HEK293 (cell line): ENCODE results near the gene DTNA.
A peak's percentile ranks its signal among the peaks of the same experiment; 100 is the strongest.

ENCODE experiments used
- CTCF ChIA-PET: fragments of 350-600 bp; formaldehyde crosslinking; extraction: SDS; loops from one replicate; lab custom pipeline; 2021; ENCODE audit warnings: antibody characterized with exemption; lab: Yijun Ruan, JAX
- POLR2A ChIA-PET: fragments of 300-600 bp; formaldehyde crosslinking; extraction: SDS; loops from one replicate; lab custom pipeline; 2020; ENCODE audit warnings: antibody characterized with exemption, inconsistent platforms; lab: Yijun Ruan, JAX
- H3K27ac ChIP-seq: fragments of 200-500 bp; sonication (Bioruptor generic); 2 replicates; pipeline ENCODE4 v1.5.1; 2014; ENCODE audit warnings: low read depth, low read length, control low read depth, inconsistent platforms; ENCODE audit errors: extremely low read depth
- H3K36me3 ChIP-seq, 2 experiments: fragments of 200-500 bp in 1 of 2; sonication (Bioruptor generic) in 1 of 2; 1 replicate in 1 of 2; 2 replicates in 1 of 2; pipeline ENCODE4 v1.5.1; 2014 to 2017; ENCODE audit warnings: inconsistent platforms in 2 of 2, low read length in 2 of 2; ENCODE audit not compliant: control insufficient read depth in 2 of 2, insufficient read depth in 1 of 2
- H3K4me1 ChIP-seq: fragments of 200-500 bp; sonication (Bioruptor generic); 2 replicates; pipeline ENCODE4 v1.5.1; 2014; ENCODE audit warnings: mild to moderate bottlenecking, low read length, inconsistent platforms; ENCODE audit not compliant: control insufficient read depth, insufficient read depth
- H3K4me3 ChIP-seq: 2 replicates; pipeline ENCODE4 v1.5.1; 2011; ENCODE audit warnings: low read depth, mild to moderate bottlenecking, control low read depth, low read length, moderate library complexity
- H3K9me3 ChIP-seq: fragments of 200-500 bp; sonication (Bioruptor generic); 2 replicates; pipeline ENCODE4 v1.5.1; 2014; ENCODE audit warnings: low read depth, low read length, inconsistent platforms; ENCODE audit not compliant: control insufficient read depth, insufficient read depth
- ATF2 ChIP-seq: fragments of 450-650 bp; formaldehyde crosslinking; IDR thresholded peaks from 2 replicates; pipeline ENCODE4 v1.5.1; 2016; ENCODE audit warnings: missing biosample characterization, missing genetic modification characterization, low read depth
- FEZF1 ChIP-seq: fragments of 450-650 bp; formaldehyde crosslinking; IDR thresholded peaks from 2 replicates; pipeline ENCODE4 v1.5.1; 2016; ENCODE audit warnings: missing biosample characterization, missing genetic modification characterization
- KLF16 ChIP-seq: fragments of 450-650 bp; formaldehyde crosslinking; IDR thresholded peaks from 2 replicates; pipeline ENCODE4 v1.5.1; 2017; ENCODE audit warnings: missing biosample characterization, missing genetic modification characterization
- PRDM2 ChIP-seq: fragments of 450-650 bp; formaldehyde crosslinking; IDR thresholded peaks from 2 replicates; pipeline ENCODE4 v1.5.1; 2016; ENCODE audit warnings: missing biosample characterization, missing genetic modification characterization, borderline replicate concordance
- PRDM6 ChIP-seq: fragments of 450-650 bp; formaldehyde crosslinking; IDR thresholded peaks from 2 replicates; pipeline ENCODE4 v1.5.1; 2017; ENCODE audit warnings: missing biosample characterization, missing genetic modification characterization
- REST ChIP-seq: fragments of 450-650 bp; formaldehyde crosslinking; IDR thresholded peaks from 2 replicates; pipeline ENCODE4 v1.5.1; 2016; ENCODE audit warnings: missing biosample characterization, missing genetic modification characterization
- ZBTB1 ChIP-seq: fragments of 450-650 bp; formaldehyde crosslinking; IDR thresholded peaks from 2 replicates; pipeline ENCODE4 v1.5.1; 2016; ENCODE audit warnings: missing biosample characterization, missing genetic modification characterization
- ZBTB8A ChIP-seq: fragments of 450-650 bp; formaldehyde crosslinking; IDR thresholded peaks from 2 replicates; pipeline ENCODE4 v1.5.1; 2016; ENCODE audit warnings: missing biosample characterization, missing genetic modification characterization
- ZFP41 ChIP-seq: fragments of 450-650 bp; formaldehyde crosslinking; IDR thresholded peaks from 2 replicates; pipeline ENCODE4 v1.5.1; 2016; ENCODE audit warnings: missing biosample characterization, missing genetic modification characterization, borderline replicate concordance
- ZIC2 ChIP-seq: fragments of 450-650 bp; formaldehyde crosslinking; IDR thresholded peaks from 2 replicates; pipeline ENCODE4 v1.5.1; 2016; ENCODE audit warnings: missing biosample characterization, missing genetic modification characterization
- ZNF148 ChIP-seq: fragments of 450-650 bp; formaldehyde crosslinking; IDR thresholded peaks from 2 replicates; pipeline ENCODE4 v1.5.0; 2017; ENCODE audit warnings: missing biosample characterization, missing genetic modification characterization, borderline replicate concordance
- ZNF292 ChIP-seq: fragments of 450-650 bp; formaldehyde crosslinking; IDR thresholded peaks from 2 replicates; pipeline ENCODE4 v1.5.1; 2016; ENCODE audit warnings: low read depth, missing biosample characterization, missing genetic modification characterization, borderline replicate concordance
- ZNF341 ChIP-seq: fragments of 450-650 bp; formaldehyde crosslinking; IDR thresholded peaks from 2 replicates; pipeline ENCODE4; 2016; ENCODE audit warnings: low read depth, missing biosample characterization, missing genetic modification characterization
- ZNF394 ChIP-seq: fragments of 450-650 bp; formaldehyde crosslinking; IDR thresholded peaks from 2 replicates; pipeline ENCODE4 v1.5.1; 2016; ENCODE audit warnings: missing biosample characterization, missing genetic modification characterization, mild to moderate bottlenecking, moderate library complexity, borderline replicate concordance
- ZNF513 ChIP-seq: fragments of 450-650 bp; IDR thresholded peaks from 2 replicates; pipeline ENCODE4 v1.5.1; 2018; ENCODE audit warnings: missing biosample characterization, missing genetic modification characterization
- ZNF600 ChIP-seq: fragments of 450-650 bp; formaldehyde crosslinking; IDR thresholded peaks from 2 replicates; pipeline ENCODE4 v1.5.1; 2016; ENCODE audit warnings: missing biosample characterization, missing genetic modification characterization
- ZNF629 ChIP-seq: fragments of 450-650 bp; formaldehyde crosslinking; IDR thresholded peaks from 2 replicates; pipeline ENCODE4 v1.5.1; 2017; ENCODE audit warnings: missing biosample characterization, missing genetic modification characterization
- ZNF664 ChIP-seq: fragments of 450-650 bp; formaldehyde crosslinking; IDR thresholded peaks from 2 replicates; pipeline ENCODE4 v1.5.1; 2016; ENCODE audit warnings: missing biosample characterization, missing genetic modification characterization
- ZNF768 ChIP-seq: fragments of 450-650 bp; formaldehyde crosslinking; IDR thresholded peaks from 2 replicates; pipeline ENCODE4 v1.5.1; 2018; ENCODE audit warnings: missing biosample characterization, mild to moderate bottlenecking, missing genetic modification characterization
- ZSCAN16 ChIP-seq: fragments of 450-650 bp; formaldehyde crosslinking; IDR thresholded peaks from 2 replicates; pipeline ENCODE4 v1.5.1; 2016; ENCODE audit warnings: missing biosample characterization, missing genetic modification characterization

Gene DTNA

GRCh38 chr18:34933909-34934661 lies 224.0 kb downstream of the DTNA start:
- POLR2A ChIA-PET = interaction anchor here (0.7 kb wide), 1 partner anchor 50 kb away, joined by 3 read pairs; no protein-coding TSS in a partner anchor
- Histone ChIP-seq H3K9me3 (no peaks in the 10 kb centered on the region), H3K36me3 (no peaks in the 10 kb centered on the region), H3K27ac (no peak overlapping the region), H3K4me1 (no peaks in the 10 kb centered on the region), H3K4me3 (no peak overlapping the region)
- CTCF ChIA-PET = no interaction called here
- TF ChIP-seq ZNF664 (no peak), ZNF148 (tag by site-specific recombination) (no peak), ZNF768 (no peak), ZNF292 (no peak), KLF16 (tag by site-specific recombination) (no peak), PRDM6 (tag by site-specific recombination) (peak; percentile 50), ZFP41 (tag by site-specific recombination) (no peak), ZNF629 (tag by site-specific recombination) (0 out of 2 replicates have a peak, but pooled peaks have one; percentile 23), PRDM2 (tag by site-specific recombination) (no peak), ZNF394 (tag by site-specific recombination) (no peak), ZSCAN16 (tag by site-specific recombination) (no peak), ATF2 (tag by site-specific recombination) (no peak), ZNF513 (no peak), ZNF341 (tag by site-specific recombination) (no peak), REST (no peak), FEZF1 (tag by site-specific recombination) (peak; percentile 34; the same call in 1 of the 2 replicates), ZBTB1 (tag by site-specific recombination) (no peak), ZIC2 (tag by site-specific recombination) (no peak), ZNF600 (tag by site-specific recombination) (no peak), ZBTB8A (tag by site-specific recombination) (no peak)
